ENCODE measurements around the gene DHX58. TPM values are rescaled to one million over a fixed set of nuclear protein-coding genes. Genes with fewer than 3 reads are reported as not detected.

The DHX58 gene
- total RNA-seq, 2 experiments from 2014 or later: 44.4 to 46.3 TPM

- Mint-ChIP-seq H3K4me3 (no peak overlapping the region), H3K4me1 (ENCODE audit: low read depth) (no peaks in the 10 kb centered on the region), H3K27ac (no peak overlapping the region), H3K27me3 (ENCODE audit: low read depth) (no peaks in the 10 kb centered on the region), H3K36me3 (ENCODE audit: low read depth) (no peaks in the 10 kb centered on the region), H3K9me3 (no peaks in the 10 kb centered on the region)
- CTCF ChIA-PET: interaction anchor here (2.2 kb wide), 1 partner anchor 20 kb away, joined by 5 read pairs; no protein-coding TSS in a partner anchor
- intact Hi-C loops (cut with micrococcal nuclease): no loop called here
- no peak for DNase-seq
Measured at GRCh38 chr17:42087736-42088705, 24.5 kb downstream of the DHX58 start.

- Mint-ChIP-seq H3K9me3 (no peaks in the 10 kb centered on the region), H3K27me3 (ENCODE audit: low read depth) (no peaks in the 10 kb centered on the region), H3K4me3 (no peak overlapping the region), H3K36me3 (ENCODE audit: low read depth) (no peaks in the 10 kb centered on the region), H3K4me1 (ENCODE audit: low read depth) (no peaks in the 10 kb centered on the region), H3K27ac (no peak overlapping the region)
- intact Hi-C loops (cut with micrococcal nuclease): no loop called here
- DNase-seq: no peak
- CTCF ChIA-PET: no interaction called here
Measured at GRCh38 chr17:42087042-42087701, 25.3 kb downstream of the DHX58 start.

- Mint-ChIP-seq H3K36me3 (ENCODE audit: low read depth) (no peaks in the 10 kb centered on the region), H3K9me3 (no peaks in the 10 kb centered on the region), H3K27ac (no peak overlapping the region), H3K27me3 (ENCODE audit: low read depth) (no peaks in the 10 kb centered on the region), H3K4me3 (no peak overlapping the region), H3K4me1 (ENCODE audit: low read depth) (no peaks in the 10 kb centered on the region)
- DNase-seq: no peak
- CTCF ChIA-PET: no interaction called here
- intact Hi-C loops (cut with micrococcal nuclease): no loop called here
Measured at GRCh38 chr17:42081516-42082129, 30.9 kb downstream of the DHX58 start.

- Mint-ChIP-seq H3K9me3 (no peaks in the 10 kb centered on the region), H3K36me3 (ENCODE audit: low read depth) (no peaks in the 10 kb centered on the region), H3K27me3 (ENCODE audit: low read depth) (no peaks in the 10 kb centered on the region), H3K4me1 (ENCODE audit: low read depth) (no peaks in the 10 kb centered on the region), H3K27ac (no peak overlapping the region), H3K4me3 (no peak overlapping the region)
- no peak for DNase-seq
- intact Hi-C loops (cut with micrococcal nuclease): no loop called here
- CTCF ChIA-PET: interaction anchor here (0.7 to 1.7 kb wide), 5 partner anchors 12 to 112 kb away, joined by 3 to 5 read pairs (median 4); no protein-coding TSS in a partner anchor
Measured at GRCh38 chr17:42079541-42079940, 33.0 kb downstream of the DHX58 start.

DNA sequence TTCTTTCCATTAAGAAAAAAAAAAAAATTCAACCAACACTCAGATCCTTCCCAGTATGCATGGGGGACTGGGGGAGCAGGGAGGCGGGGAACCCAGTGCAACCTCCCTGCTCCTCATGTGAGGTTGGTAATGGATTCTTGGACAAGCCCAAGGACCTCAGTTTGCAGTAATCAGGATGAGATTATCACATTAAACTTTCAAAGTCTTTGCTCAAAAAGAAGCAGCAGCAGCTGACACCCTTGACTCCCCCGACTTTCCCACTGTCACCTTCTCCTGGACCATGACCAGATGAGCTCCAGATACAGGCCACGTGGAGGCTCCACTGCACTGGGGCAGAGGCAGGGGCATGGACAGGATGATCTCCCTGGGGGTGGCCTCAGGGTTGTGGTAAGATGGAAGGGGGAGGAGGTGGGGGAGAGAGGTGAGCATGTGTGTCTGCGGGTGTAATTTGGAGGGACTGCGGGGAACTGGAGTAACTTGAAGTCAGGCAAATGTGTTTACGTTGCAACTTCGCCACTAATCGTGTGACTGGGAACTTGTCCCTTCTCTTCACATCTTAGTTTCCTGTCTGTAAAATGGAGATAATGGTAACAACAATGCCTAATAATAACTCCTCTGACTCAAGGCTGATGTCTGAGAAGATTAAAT is 34.0 kb downstream of the DHX58 start:
- Mint-ChIP-seq H3K9me3 (no peaks in the 10 kb centered on the region), H3K4me1 (ENCODE audit: low read depth) (no peaks in the 10 kb centered on the region), H3K36me3 (ENCODE audit: low read depth) (no peaks in the 10 kb centered on the region), H3K4me3 (no peak overlapping the region), H3K27ac (no peak overlapping the region), H3K27me3 (ENCODE audit: low read depth) (peaks cover 5% of the 10 kb centered on the region)
- CTCF ChIA-PET: interaction anchor here (1.7 kb wide), 1 partner anchor 13 kb away, joined by 4 read pairs; no protein-coding TSS in a partner anchor
- no peak for DNase-seq
- intact Hi-C loops (cut with micrococcal nuclease): no loop called here

- no peak overlapping the region for H3K4me3 Mint-ChIP-seq
- CTCF ChIA-PET: no interaction called here
- no peaks in the 10 kb centered on the region for H3K9me3 Mint-ChIP-seq
- no peaks in the 10 kb centered on the region for H3K36me3 Mint-ChIP-seq (ENCODE audit: low read depth)
- DNase-seq: no peak
- peaks cover 12% of the 10 kb centered on the region for H3K27me3 Mint-ChIP-seq (ENCODE audit: low read depth)
- H3K27ac Mint-ChIP-seq: no peak overlapping the region
- H3K4me1 Mint-ChIP-seq (ENCODE audit: low read depth): peaks cover 2% of the 10 kb centered on the region
- intact Hi-C loops (cut with micrococcal nuclease): no loop called here
Measured at GRCh38 chr17:42077755-42078154, 34.8 kb downstream of the DHX58 start.

DNA sequence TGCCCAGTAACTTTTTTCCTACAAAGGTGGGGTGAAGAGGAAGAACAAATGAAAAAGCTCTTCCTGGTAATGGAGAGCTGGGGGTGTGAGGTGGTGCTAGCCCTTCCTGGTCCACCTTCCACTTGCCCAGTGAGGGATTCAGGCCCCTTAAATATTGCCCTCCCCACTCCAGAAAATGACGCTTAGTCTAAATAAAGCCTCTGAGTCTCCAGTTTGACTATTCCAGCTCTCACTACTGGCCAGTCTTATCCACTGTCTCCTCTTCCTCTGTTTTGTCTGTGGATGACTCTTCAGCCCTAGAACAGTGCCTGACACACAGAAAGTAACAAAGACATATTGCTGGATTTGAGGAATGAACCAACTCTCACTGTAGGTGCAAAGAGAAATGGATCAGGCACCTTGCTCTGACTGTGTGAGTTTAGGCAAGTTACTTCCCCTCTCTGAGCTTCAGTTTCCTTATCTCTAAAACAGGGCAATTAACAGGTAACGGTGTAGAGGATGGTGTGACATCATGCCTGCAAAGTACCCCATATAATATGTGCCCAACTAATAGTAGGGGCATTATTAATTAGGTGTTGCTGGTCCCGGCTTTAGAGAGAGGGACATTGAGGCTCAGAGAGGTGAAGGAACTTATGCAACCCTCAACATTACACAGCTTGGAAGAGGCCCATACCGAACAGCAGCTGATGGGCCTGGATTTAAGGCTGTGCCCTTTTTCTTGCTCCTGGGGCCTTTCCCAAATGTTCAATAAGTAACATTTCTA is 35.5 kb downstream of the DHX58 start:
- Mint-ChIP-seq H3K36me3 (ENCODE audit: low read depth) (no peaks in the 10 kb centered on the region), H3K27ac (no peak overlapping the region), H3K4me3 (no peak overlapping the region), H3K9me3 (no peaks in the 10 kb centered on the region), H3K27me3 (ENCODE audit: low read depth) (peaks cover 15% of the 10 kb centered on the region), H3K4me1 (ENCODE audit: low read depth) (peaks cover 5% of the 10 kb centered on the region)
- DNase-seq: no peak
- CTCF ChIA-PET: interaction anchor here (0.8 to 1.8 kb wide), 2 partner anchors 10 to 41 kb away, joined by 3 to 7 read pairs; no protein-coding TSS in a partner anchor
- intact Hi-C loops (cut with micrococcal nuclease): no loop called here

- H3K4me1 Mint-ChIP-seq (ENCODE audit: low read depth): peaks cover 8% of the 10 kb centered on the region
- no peak for DNase-seq
- H3K27ac Mint-ChIP-seq: no peak overlapping the region
- H3K27me3 Mint-ChIP-seq (ENCODE audit: low read depth): peaks cover 24% of the 10 kb centered on the region
- H3K36me3 Mint-ChIP-seq (ENCODE audit: low read depth): no peaks in the 10 kb centered on the region
- CTCF ChIA-PET: interaction anchor here (0.6 to 1.8 kb wide), 3 partner anchors 8 to 218 kb away, joined by 3 to 7 read pairs (median 4); no protein-coding TSS in a partner anchor
- H3K4me3 Mint-ChIP-seq: no peak overlapping the region
- H3K9me3 Mint-ChIP-seq: no peaks in the 10 kb centered on the region
- intact Hi-C loops (cut with micrococcal nuclease): no loop called here
Measured at GRCh38 chr17:42075789-42076188, 36.7 kb downstream of the DHX58 start.

DNA sequence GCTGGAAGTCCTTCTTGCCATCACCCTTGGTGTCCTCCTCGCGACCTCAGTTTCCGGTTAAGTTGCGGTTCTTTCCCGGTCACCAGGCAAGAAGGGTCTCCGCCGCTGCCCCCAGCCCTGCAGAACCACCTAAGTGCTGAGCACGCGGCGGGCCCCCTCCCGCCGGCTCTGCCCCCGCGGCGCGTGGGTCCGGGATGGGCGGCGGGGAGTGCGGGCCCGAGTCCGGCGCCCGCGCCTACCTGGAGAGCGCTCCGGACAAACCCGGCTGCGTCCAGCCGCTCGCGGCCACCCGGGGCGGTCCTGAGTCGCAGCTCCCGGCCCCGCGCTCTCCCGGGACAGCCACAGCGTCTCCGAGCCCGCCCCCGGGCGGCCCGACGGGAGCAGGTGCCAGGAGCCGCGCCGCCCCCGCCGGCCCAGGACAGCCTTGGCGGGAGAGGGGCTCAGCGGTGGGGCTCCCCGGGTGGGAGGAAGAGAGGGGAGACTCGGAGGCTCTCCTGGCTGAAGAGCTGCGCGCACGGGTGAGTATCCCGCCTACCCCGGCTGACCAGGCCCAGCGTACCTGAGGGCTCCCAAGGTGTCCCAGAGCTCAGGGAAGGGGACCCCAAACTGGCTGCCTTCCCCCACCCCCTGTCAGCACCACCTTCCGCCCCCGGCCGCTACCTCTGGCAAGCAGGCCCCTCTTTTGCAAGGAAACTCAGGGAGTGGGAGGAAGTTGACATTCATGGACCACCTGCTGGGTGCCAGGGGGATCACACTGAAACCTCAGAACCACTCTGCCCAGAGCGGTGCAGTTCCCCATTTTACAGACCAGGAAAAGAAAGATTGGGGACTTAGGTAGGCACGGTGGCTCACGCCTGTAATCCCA is 40.0 kb downstream of the DHX58 start:
- no peaks in the 10 kb centered on the region for H3K9me3 Mint-ChIP-seq
- intact Hi-C loops (cut with micrococcal nuclease): no loop called here
- no peak for DNase-seq
- H3K36me3 Mint-ChIP-seq (ENCODE audit: low read depth): no peaks in the 10 kb centered on the region
- peaks cover 27% of the 10 kb centered on the region for H3K27me3 Mint-ChIP-seq (ENCODE audit: low read depth)
- CTCF ChIA-PET: interaction anchor here (0.5 to 1.8 kb wide), 3 partner anchors 26 to 55 kb away, joined by 3 to 4 read pairs (median 4); partner anchors contain the start of gene DNAJC7
- H3K27ac Mint-ChIP-seq: no peak overlapping the region
- peaks cover 8% of the 10 kb centered on the region for H3K4me1 Mint-ChIP-seq (ENCODE audit: low read depth)
- H3K4me3 Mint-ChIP-seq: no peak overlapping the region

GRCh38 chr17:42071810-42072209 is 40.7 kb downstream of the DHX58 start:
- peaks cover 8% of the 10 kb centered on the region for H3K4me1 Mint-ChIP-seq (ENCODE audit: low read depth)
- intact Hi-C loops (cut with micrococcal nuclease): no loop called here
- no peaks in the 10 kb centered on the region for H3K9me3 Mint-ChIP-seq
- CTCF ChIA-PET: interaction anchor here (0.9 to 1.8 kb wide), 3 partner anchors 42 to 54 kb away, joined by 3 to 4 read pairs (median 4); partner anchors contain the start of gene DNAJC7
- H3K4me3 Mint-ChIP-seq: peak overlapping the region; percentile 34
- H3K27ac Mint-ChIP-seq: no peak overlapping the region
- peaks cover 27% of the 10 kb centered on the region for H3K27me3 Mint-ChIP-seq (ENCODE audit: low read depth)
- no peak for DNase-seq
- H3K36me3 Mint-ChIP-seq (ENCODE audit: low read depth): no peaks in the 10 kb centered on the region

Measured in activated naive CD4-positive, alpha-beta T cell treated with anti-CD3 and anti-CD28 coated beads for 36 hours (primary cell).